NCI-H774 (cell line): Measurements from ENCODE around the gene LNP1.
A peak's percentile ranks its signal among the peaks of the same experiment; 100 is the strongest.
"Not testable (repeated sequence)": the region's sequence is repeated elsewhere in the genome, so short reads cannot be mapped to it uniquely, and the experiment has no call there.

Experiments used
- DNase-seq: peaks from one replicate; lab custom pipeline; 2025; lab: John Stamatoyannopoulos, UW

LNP1 gene

GRCh38 chr3:100400780-100401673 is at the start of gene LNP1, which contains the start of gene TOMM70:
TSS of gene LNP1 (plus strand) at chr3:100401539. CDS start at chr3:100429730, 28,191 bp downstream.
TSS of gene TOMM70 (minus strand) at chr3:100401089. CDS start at chr3:100400949, 140 bp downstream.
- peak; percentile 97 for DNase-seq

DNA sequence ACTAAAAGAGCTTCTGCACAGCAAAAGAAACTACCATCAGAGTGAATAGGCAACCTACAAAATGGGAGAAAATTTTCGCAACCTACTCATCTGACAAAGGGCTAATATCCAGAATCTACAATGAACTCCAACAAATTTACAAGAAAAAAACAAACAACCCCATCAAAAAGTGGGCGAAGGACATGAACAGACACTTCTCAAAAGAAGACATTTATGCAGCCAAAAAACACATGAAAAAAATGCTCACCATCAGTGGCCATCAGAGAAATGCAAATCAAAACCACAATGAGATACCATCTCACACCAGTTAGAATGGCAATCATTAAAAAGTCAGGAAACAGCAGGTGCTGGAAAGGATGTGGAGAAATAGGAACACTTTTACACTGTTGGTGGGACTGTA is 49.6 kb upstream of the LNP1 start:
- not testable (repeated sequence) for DNase-seq

DNA sequence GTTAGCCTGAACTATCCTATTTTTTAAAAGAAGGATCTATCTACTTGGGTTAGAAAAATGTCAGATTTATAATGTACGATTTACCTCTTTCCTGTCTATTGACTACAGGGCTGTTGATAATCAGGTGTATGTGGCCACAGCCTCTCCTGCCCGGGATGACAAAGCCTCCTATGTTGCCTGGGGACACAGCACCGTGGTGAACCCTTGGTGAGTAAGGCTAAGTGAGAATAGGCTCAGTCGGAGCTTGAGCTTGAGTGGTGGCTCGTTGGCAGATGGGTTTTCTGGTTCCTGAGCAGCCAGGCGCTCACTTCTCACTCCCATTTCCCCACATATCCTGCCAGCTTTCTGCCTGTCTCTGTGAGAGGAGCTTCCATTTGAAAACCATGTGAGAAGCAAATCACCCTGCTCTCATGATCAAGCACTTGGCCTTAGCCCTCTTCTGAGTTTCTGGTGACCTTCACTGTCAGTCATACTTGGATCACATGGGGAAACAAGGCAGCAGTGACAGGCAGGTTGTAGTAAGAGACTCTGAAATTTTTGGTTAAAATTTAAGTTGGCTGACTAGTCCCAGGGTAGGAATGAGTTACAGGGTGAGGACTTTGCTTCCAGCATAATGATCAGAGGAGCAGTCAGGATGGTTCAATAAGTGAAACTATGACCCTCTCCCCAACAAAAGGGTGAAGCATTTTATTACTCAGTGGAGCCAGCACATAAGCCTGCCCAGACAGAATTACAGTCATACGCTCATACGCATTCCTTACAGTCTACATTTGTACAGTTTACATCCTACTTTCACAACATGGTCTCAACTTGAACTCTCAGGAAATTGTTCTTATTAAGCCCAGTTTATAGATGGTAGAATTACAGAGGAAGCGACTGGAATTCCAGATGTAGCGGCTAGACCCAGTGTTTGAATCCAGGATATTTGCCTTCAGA is 48.8 kb upstream of the LNP1 start:
- DNase-seq: no peak

- DNase-seq: no peak
Measured at GRCh38 chr3:100354850-100355249, 46.5 kb upstream of the LNP1 start.

DNA sequence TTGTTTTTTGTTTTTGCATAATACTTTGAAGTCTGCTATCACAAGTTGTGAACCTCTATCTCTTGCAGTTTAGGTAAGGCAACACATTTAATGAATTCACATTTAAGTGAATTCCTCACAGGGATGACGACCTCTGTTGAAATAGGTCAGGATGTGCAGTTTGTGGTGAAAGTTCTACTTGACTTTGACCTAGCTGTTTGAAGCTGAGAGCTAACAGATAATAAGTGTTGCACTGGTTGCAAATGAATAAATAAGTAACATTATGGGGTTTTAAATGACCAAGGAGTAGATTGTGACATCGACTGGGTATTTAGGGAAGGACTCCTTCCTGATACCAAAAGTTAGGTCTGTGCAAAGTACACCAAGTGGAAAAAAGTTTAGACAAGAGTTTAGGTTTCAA is 42.9 kb upstream of the LNP1 start:
- DNase-seq: no peak

- DNase-seq: no peak
Measured at GRCh38 chr3:100359035-100359434, 42.3 kb upstream of the LNP1 start.

- no peak for DNase-seq
Measured at GRCh38 chr3:100360757-100361496, 40.4 kb upstream of the LNP1 start.

DNA sequence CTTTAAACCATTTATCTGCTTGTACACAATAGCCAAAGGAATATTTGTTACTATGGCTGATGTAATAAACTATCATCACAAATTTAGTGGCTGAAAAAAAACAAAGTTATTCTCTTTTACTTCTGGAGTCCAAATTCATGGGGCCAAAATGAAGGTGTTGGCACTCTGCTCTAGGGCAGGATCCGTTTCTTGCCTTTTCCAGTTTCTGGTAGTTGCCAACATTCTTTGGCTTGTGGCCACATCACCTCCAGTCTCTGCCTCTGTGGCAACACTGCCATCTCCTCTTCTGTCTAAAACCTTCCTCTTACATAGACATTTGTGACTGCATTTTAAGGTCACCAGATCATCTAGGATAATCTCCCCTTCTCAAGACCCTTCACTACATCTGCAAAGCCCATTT is 39.4 kb upstream of the LNP1 start:
- DNase-seq: no peak

GRCh38 chr3:100364421-100364820 is 36.9 kb upstream of the LNP1 start:
- DNase-seq: no peak

DNA sequence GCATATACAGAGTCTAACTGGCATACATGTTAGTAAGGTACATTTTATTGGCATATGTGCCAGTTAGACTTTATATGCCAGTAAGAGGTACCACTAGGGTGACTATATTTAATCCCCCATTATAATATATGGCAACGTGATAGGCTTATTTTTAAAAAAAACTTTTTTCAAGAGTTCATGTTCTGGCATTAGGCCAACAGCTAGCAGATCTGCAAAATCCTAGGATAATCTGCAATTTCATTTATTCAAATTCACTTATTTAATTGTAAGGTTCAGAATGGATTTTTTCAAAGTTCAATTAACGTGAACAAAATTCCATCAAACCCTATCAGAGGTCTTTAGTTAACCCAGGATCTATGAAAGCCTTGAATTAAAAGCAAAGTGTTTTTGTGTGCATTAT is 34.9 kb upstream of the LNP1 start:
- DNase-seq: no peak

GRCh38 chr3:100368441-100368840 is 32.9 kb upstream of the LNP1 start:
- no peak for DNase-seq

DNA sequence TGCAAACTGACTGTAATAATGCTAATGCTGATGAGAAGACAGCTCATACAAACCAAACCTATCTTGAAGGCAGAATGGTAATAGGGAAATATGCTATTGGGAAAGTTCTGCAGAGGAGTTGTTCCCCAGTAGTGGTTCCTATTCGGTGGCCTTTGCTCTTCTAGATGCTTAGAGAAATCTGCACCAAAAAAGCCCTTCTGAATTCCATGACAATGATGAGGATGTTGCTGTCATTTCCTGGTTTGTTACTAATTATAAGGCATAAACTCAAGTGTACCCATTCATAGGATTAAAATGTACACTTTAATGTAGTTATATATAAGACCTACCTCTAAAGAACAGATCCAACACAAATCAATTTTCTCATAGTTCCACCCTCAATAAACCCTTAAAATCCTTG is 30.6 kb upstream of the LNP1 start:
- DNase-seq: no peak

- DNase-seq: no peak
Measured at GRCh38 chr3:100374521-100374920, 26.8 kb upstream of the LNP1 start.

DNA sequence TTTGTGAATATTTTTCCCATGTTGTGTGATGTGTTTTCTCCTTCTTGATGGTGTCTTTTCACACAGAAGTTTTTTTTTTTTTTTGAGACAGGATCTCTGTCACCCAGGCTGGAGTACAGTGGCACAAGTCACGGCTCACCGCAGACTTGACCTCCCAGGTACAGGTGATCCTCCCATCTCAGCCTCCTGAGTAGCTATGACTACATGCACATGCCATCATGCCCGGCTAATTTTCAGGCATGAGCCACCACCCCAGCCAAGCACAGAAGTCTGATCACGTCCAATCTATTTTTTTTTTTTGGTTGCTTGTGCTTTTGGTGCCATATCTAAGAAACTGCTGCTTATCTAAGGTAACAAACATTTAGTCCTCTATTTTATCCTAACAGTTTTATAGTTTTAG is 25.0 kb upstream of the LNP1 start:
- DNase-seq: no peak

- no peak for DNase-seq
Measured at GRCh38 chr3:100384733-100385525, 16.4 kb upstream of the LNP1 start.

DNA sequence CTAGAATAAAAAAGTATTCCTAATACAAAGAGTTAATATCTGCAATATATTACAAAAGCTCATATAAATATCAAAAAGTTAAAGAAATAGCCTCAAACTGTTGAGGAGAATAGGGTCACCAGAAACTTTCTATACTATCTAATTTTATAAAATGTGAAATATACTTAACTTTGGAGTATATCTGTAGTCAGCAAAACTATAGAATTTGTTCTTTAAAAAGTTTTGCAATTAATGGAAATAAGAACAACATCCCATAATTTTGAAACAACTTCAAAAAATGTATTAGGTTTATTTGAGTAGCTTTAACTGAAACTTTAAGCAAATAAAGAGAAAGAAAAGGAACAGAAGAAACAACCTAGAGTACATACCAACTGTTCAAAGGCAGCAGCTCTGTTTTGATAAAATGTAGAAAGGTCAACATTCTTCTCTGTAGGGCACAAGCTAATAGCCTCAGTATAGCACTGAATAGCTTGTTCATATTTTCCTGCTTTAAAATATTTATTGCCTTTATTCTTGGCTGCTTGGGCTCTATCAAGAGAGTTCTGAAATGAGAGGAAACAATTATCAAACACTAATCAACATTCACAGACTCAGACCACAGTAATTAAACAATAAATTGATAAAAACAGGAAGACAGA is 14.8 kb upstream of the LNP1 start:
- no peak for DNase-seq

- no peak for DNase-seq
Measured at GRCh38 chr3:100389025-100389424, 12.3 kb upstream of the LNP1 start.

DNA sequence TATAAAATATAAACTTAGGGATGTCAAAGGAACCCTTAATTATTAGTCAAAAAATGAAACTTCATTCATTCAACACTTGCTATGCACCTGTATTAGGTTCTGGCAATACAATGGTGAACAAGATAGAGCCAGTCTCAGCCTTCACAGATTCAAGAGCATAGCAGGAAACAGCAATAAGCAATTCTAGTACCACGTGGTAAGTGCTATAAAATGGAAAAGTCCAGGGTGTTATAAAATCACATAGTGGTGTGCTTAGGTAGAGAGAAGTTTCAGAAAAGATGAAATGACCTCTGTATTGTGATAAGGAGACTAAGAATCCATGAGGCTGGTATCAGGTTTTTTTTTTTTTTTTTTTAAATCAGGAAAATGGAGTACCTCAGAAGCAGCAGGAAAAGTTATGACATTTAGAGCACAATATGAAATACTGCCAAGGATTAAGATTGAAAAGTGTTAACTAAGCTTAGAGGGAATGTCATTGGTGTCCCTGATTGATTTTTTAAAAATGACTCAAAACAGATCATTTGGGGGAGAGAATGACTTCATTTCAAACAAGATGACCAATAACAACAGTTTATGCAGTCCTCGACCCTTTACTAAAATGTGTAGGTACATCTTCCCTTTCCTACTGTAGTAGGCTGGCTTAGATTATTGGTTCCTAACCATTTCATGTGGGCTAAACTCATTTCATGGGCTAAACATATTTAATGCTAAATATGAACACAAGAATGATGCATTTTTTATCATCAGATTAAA is 5.5 kb upstream of the LNP1 start:
- DNase-seq: no peak

GRCh38 chr3:100396967-100397366 is 4.4 kb upstream of the LNP1 start:
- DNase-seq: no peak
